ENCODE data around the gene TMEM40. TPM values are rescaled to one million over a fixed set of nuclear protein-coding genes. Genes with fewer than 3 reads are reported as not detected.

TMEM40 gene
- total and polyA plus RNA-seq, 2 of the 13 experiments (the other 11 are each of a cell fraction or from before 2014, with no cell fraction given) = 0.16 TPM; not detected in 1

DNA sequence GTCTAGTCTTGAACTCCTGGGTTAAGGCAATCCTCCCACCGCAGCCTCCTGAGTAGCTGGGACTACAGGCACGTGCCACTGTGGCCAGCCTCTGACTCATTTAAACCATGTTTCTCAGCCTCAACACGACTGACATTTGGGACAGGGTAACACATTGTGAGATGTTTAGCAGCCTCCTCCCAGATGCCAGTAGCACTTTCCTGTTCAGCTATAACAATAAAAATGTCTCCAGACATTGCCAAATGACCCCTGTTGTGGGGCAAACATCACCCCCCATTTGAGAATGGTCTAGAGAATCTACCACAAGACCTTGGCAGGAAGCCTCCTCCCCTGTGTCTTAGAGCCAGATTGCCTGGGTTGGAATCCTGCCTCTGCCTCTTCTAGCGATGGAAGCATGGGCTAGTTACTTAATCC is 8.4 kb downstream of the TMEM40 start:
- ATAC-seq = no peak
- no TSS peak for BruUV-seq (replicated peaks)
- Histone ChIP-seq H3K79me2 (ENCODE audit: insufficient read depth, low read length) (no peaks in the 10 kb centered on the region), H4K20me1 (ENCODE audit: insufficient read depth, low read length) (no peaks in the 10 kb centered on the region), H3K4me2 (ENCODE audit: low read depth, low read length) (no peak overlapping the region), H3K4me3 (replicated peaks in 1 of 3; ENCODE audit: insufficient read depth in 1 of 3, low read depth in 2 of 3, low read length in 3 of 3) (no peak overlapping the region), H2AFZ (ENCODE audit: low read length) (no peak overlapping the region), H3K27ac (ENCODE audit: extremely low read length, insufficient read depth, low read length) (no peak overlapping the region), H3K9me3 (ENCODE audit: low read length) (no peaks in the 10 kb centered on the region), H3K27me3 (ENCODE audit: control insufficient read depth in 1 of 2, insufficient read depth in 2 of 2, low read length in 2 of 2) (peaks cover 0 to 4% of the 10 kb centered on the region in 2 experiments; a peak in 2 of 5 replicates), H3K36me3 (replicated peaks in 1 of 2; ENCODE audit: control insufficient read depth in 1 of 2, insufficient read depth in 2 of 2, low read length in 2 of 2) (no peaks in the 10 kb centered on the region), H3K4me1 (ENCODE audit: insufficient read depth, low read length) (peaks cover 27% of the 10 kb centered on the region), H3K9ac (ENCODE audit: insufficient read depth, low read depth, low read length) (no peak overlapping the region)
- POLR2A ChIA-PET = no interaction called here
- no peak for FAIRE-seq
- WGBS (ENCODE audit: low lambda C conversion rate) = 82% methylated on average over 3 of the region's 4 CpGs
- no peak for TF ChIP-seq ATAD3A (CRISPR knock-in tag; IDR thresholded peaks at IDR 0.05)
- in situ Hi-C loops (cut with HindIII; ENCODE audit: extremely low pct_ligation_motif_present, low pct_unique_long_range_greater_than_20kb) = no loop called here
- intact Hi-C loops (cut with micrococcal nuclease; ENCODE audit: unreplicated experiment) = no loop called here
- CTCF ChIA-PET (ENCODE audit: low intra/inter-chr PET ratio, low total read pairs) = no interaction called here
- no peak for DNase-seq (ENCODE audit: low spot score)

DNA sequence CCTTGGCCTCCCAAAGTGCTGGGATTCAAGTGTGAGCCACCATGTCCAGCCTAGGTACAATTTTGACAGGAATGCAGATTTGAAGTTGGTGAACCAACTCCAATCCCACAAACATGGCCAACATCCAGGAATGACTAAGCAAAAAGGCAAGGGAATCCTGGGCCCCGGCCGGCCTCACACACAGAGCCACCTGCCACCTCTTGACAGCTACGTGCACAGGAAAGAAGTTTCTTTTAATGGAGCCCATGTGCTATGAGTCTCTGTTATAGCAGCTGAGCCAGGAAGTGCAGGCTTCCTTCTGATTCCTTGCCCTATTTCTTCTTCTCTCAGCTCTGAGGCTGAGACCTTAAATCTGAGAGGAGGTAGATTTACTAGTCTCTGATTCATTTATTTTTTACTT is 8.8 kb downstream of the TMEM40 start:
- BruUV-seq (replicated peaks) = no TSS peak
- in situ Hi-C loops (cut with HindIII; ENCODE audit: extremely low pct_ligation_motif_present, low pct_unique_long_range_greater_than_20kb) (no loop called here), intact Hi-C loops (cut with micrococcal nuclease; ENCODE audit: unreplicated experiment) (no loop called here)
- no peak overlapping the region; the same call in 1 of the 2 replicates for H3K4me2 ChIP-seq (ENCODE audit: low read depth, low read length)
- H2AFZ ChIP-seq (ENCODE audit: low read length) = no peak overlapping the region
- DNase-seq (ENCODE audit: low spot score) = peak; percentile 31
- ChIA-PET POLR2A (no interaction called here), CTCF (ENCODE audit: low intra/inter-chr PET ratio, low total read pairs) (no interaction called here)
- no peaks in the 10 kb centered on the region for H3K79me2 ChIP-seq (ENCODE audit: insufficient read depth, low read length)
- peaks cover 25% of the 10 kb centered on the region for H3K4me1 ChIP-seq (ENCODE audit: insufficient read depth, low read length)
- 25% methylated on average over 3 of the region's 3 CpGs for WGBS (ENCODE audit: low lambda C conversion rate)
- H3K36me3 ChIP-seq (replicated peaks in 1 of 2; ENCODE audit: control insufficient read depth in 1 of 2, insufficient read depth in 2 of 2, low read length in 2 of 2) = no peaks in the 10 kb centered on the region
- ATAC-seq = no peak
- H3K9me3 ChIP-seq (ENCODE audit: low read length) = no peaks in the 10 kb centered on the region
- H3K27me3 ChIP-seq (ENCODE audit: control insufficient read depth in 1 of 2, insufficient read depth in 2 of 2, low read length in 2 of 2) = peaks cover 0 to 4% of the 10 kb centered on the region in 2 experiments; a peak in 2 of 5 replicates
- no peak for FAIRE-seq
- no peak overlapping the region for H3K27ac ChIP-seq (ENCODE audit: extremely low read length, insufficient read depth, low read length)
- no peaks in the 10 kb centered on the region for H4K20me1 ChIP-seq (ENCODE audit: insufficient read depth, low read length)
- no peak overlapping the region for H3K9ac ChIP-seq (ENCODE audit: insufficient read depth, low read depth, low read length)
- no peak overlapping the region for H3K4me3 ChIP-seq (replicated peaks in 1 of 3; ENCODE audit: insufficient read depth in 1 of 3, low read depth in 2 of 3, low read length in 3 of 3)
- TF ChIP-seq, protein P1, sequence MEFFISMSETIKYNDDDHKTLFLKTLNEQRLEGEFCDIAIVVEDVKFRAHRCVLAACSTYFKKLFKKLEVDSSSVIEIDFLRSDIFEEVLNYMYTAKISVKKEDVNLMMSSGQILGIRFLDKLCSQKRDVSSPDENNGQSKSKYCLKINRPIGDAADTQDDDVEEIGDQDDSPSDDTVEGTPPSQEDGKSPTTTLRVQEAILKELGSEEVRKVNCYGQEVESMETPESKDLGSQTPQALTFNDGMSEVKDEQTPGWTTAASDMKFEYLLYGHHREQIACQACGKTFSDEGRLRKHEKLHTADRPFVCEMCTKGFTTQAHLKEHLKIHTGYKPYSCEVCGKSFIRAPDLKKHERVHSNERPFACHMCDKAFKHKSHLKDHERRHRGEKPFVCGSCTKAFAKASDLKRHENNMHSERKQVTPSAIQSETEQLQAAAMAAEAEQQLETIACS (CRISPR knock-in tag; IDR thresholded peaks at IDR 0.05) = no peak
- no peak for TF ChIP-seq ZNF549 (CRISPR knock-in tag; IDR thresholded peaks at IDR 0.05)
- peak; percentile 52; the same call in 1 of the 2 replicates for TF ChIP-seq MAFF (IDR thresholded peaks at IDR 0.05; ENCODE audit: low read depth, low read length)
- TF ChIP-seq, protein P2, sequence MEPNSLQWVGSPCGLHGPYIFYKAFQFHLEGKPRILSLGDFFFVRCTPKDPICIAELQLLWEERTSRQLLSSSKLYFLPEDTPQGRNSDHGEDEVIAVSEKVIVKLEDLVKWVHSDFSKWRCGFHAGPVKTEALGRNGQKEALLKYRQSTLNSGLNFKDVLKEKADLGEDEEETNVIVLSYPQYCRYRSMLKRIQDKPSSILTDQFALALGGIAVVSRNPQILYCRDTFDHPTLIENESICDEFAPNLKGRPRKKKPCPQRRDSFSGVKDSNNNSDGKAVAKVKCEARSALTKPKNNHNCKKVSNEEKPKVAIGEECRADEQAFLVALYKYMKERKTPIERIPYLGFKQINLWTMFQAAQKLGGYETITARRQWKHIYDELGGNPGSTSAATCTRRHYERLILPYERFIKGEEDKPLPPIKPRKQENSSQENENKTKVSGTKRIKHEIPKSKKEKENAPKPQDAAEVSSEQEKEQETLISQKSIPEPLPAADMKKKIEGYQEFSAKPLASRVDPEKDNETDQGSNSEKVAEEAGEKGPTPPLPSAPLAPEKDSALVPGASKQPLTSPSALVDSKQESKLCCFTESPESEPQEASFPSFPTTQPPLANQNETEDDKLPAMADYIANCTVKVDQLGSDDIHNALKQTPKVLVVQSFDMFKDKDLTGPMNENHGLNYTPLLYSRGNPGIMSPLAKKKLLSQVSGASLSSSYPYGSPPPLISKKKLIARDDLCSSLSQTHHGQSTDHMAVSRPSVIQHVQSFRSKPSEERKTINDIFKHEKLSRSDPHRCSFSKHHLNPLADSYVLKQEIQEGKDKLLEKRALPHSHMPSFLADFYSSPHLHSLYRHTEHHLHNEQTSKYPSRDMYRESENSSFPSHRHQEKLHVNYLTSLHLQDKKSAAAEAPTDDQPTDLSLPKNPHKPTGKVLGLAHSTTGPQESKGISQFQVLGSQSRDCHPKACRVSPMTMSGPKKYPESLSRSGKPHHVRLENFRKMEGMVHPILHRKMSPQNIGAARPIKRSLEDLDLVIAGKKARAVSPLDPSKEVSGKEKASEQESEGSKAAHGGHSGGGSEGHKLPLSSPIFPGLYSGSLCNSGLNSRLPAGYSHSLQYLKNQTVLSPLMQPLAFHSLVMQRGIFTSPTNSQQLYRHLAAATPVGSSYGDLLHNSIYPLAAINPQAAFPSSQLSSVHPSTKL (CRISPR knock-in tag; IDR thresholded peaks at IDR 0.05) = 0 out of 2 replicates have a peak, but pooled peaks have one; percentile 9
- no peak for TF ChIP-seq MBNL3 (CRISPR knock-in tag; conservative IDR thresholded peaks at IDR 0.05)
- TF ChIP-seq MAFK (conservative IDR thresholded peaks at IDR 0.05 in 1 of 2, IDR thresholded peaks at IDR 0.05 in 1 of 2; ENCODE audit: low read length in 2 of 2) = peak; percentile 9 to 41; a peak in 3 of 4 replicates
- no peak for TF ChIP-seq MIER3 (CRISPR knock-in tag; IDR thresholded peaks at IDR 0.05; ENCODE audit: borderline replicate concordance)
- peak; percentile 95 for TF ChIP-seq NFE2L2 (IDR thresholded peaks at IDR 0.05; ENCODE audit: low read length)
- peak; percentile 25; the same call in 1 of the 2 replicates for TF ChIP-seq SAP130 (CRISPR knock-in tag; IDR thresholded peaks at IDR 0.05; ENCODE audit: low read depth)
- TF ChIP-seq YEATS2 (CRISPR knock-in tag; IDR thresholded peaks at IDR 0.05; ENCODE audit: borderline replicate concordance) = no peak
- peak; percentile 67; the same call in 1 of the 2 replicates for TF ChIP-seq ZNF644 (CRISPR knock-in tag; IDR thresholded peaks at IDR 0.05; ENCODE audit: low read depth)
- no peak for TF ChIP-seq REXO4 (CRISPR knock-in tag; IDR thresholded peaks at IDR 0.05; ENCODE audit: borderline replicate concordance)
- peak; percentile 68; the same call in 1 of the 2 replicates for TF ChIP-seq NFE2 (CRISPR knock-in tag; IDR thresholded peaks at IDR 0.05)
